ENCODE measurements around the gene MTG2. TPM values are rescaled to one million over a fixed set of nuclear protein-coding genes. Genes with fewer than 3 reads are reported as not detected.

Gene MTG2
- total and polyA plus RNA-seq, 2 of the 4 experiments (the other 2 are of a cell fraction), result 11.5 to 25.2 TPM

DNA sequence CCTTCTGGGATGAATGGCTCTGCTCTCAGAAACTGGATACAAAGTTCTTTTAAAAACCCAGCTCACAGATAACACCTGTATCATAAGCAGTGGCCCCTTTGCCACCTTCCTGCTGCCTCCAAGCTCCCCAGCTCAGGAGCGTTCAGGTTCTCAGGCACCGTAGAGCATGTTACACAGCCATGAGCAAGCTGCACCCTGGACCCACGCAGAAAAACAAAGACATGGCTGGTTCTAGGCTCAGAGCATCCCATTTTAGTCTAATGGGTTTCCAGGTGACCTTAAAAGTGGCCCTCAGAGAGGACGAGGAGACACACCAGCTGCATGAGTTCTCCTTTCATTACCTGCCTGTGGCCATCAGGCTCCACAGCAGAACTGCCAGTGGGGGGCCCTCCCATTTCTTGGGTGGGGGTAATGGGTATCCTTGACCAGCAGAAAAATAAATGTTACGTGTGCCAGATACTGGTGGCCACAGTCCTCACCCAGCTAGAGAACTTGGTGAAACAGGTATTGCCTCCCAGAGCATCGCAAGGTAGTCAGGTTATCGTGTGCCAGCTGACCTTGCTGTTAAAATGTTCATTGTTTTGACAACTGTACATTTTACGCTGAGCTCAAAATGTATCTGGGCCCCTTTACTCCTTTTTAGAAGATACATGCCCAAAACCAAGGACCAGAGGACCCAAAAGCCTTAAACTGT, 47.1 kb upstream of the MTG2 start:
- Histone ChIP-seq H3K18ac (ENCODE audit: low read depth, low read length) (no peak overlapping the region), H3K79me1 (ENCODE audit: low read depth in 1 of 2, low read length in 2 of 2) (peaks cover 15 to 78% of the 10 kb centered on the region in 2 experiments), H3K27me3 (ENCODE audit: control insufficient read depth, insufficient read depth, low read length) (no peaks in the 10 kb centered on the region), H2AFZ (replicated peaks; ENCODE audit: low read length, poor library complexity) (no peak overlapping the region), H3K4me2 (ENCODE audit: low read depth, low read length) (no peak overlapping the region), H3K4me1 (ENCODE audit: control insufficient read depth, insufficient read depth, low read length) (peaks cover 4% of the 10 kb centered on the region; the same call in 1 of the 2 replicates), H4K5ac (ENCODE audit: low read depth, low read length) (no peak overlapping the region), H2BK120ac (ENCODE audit: low read depth, low read length) (no peak overlapping the region), H2BK5ac (ENCODE audit: low read depth, low read length, poor library complexity, severe bottlenecking) (no peak overlapping the region), H3K4me3 (ENCODE audit: insufficient read depth, low read depth, low read length) (no peak overlapping the region), H3K56ac (ENCODE audit: extremely low read depth, insufficient read depth, low read length) (no peak overlapping the region), H4K20me1 (ENCODE audit: insufficient read depth, low read length) (peaks cover 89% of the 10 kb centered on the region), H2AK5ac (ENCODE audit: low read depth, low read length) (no peak overlapping the region), H2BK15ac (ENCODE audit: low read depth, low read length) (no peak overlapping the region), H2BK20ac (ENCODE audit: low read depth, low read length) (no peak overlapping the region), H3K9me3 (ENCODE audit: control insufficient read depth, insufficient read depth, low read length) (no peaks in the 10 kb centered on the region), H3K23ac (ENCODE audit: low read depth, low read length) (no peak overlapping the region), H3K4ac (ENCODE audit: low read depth, low read length) (no peak overlapping the region), H3K9me1 (ENCODE audit: insufficient read depth, low read length) (peaks cover 2% of the 10 kb centered on the region; the same call in 1 of the 2 replicates), H3K27ac (ENCODE audit: insufficient read depth, low read length) (no peak overlapping the region), H4K91ac (ENCODE audit: insufficient read depth, low read depth, low read length) (no peak overlapping the region), H3K14ac (replicated peaks; ENCODE audit: low read depth, low read length) (no peak overlapping the region), H3K36me3 (ENCODE audit: control insufficient read depth, insufficient read depth, low read length) (peaks cover 83% of the 10 kb centered on the region), H2AK9ac (replicated peaks; ENCODE audit: low read depth, low read length, poor library complexity) (no peak overlapping the region), H3K9ac (ENCODE audit: low read depth, low read length) (no peak overlapping the region), H4K8ac (ENCODE audit: low read depth in 2 of 2, low read length in 2 of 2) (no peak overlapping the region)
- no peak for DNase-seq
- 100% methylated on average over 4 of the region's 8 CpGs; no CpG with 5 or more reads in 1 of the 2 experiments for WGBS, 2 experiments (ENCODE audit: extremely low coverage in 2 of 2, insufficient read length in 1 of 2)
- ChIA-PET CTCF (interaction anchor here (0.9 to 1.9 kb wide), 4 partner anchors 72 to 125 kb away, joined by 3 to 8 read pairs (median 4); no protein-coding TSS in a partner anchor), POLR2A (ENCODE audit: unreplicated experiment) (no interaction called here)
- ATAC-seq (ENCODE audit: low read depth), result no peak
- BruUV-seq (replicated peaks), result no TSS peak
- 0 out of 2 replicates have a peak, but pooled peaks have one; percentile 14 for TF ChIP-seq POLR2A (IDR thresholded peaks at IDR 0.05; ENCODE audit: low read depth, low read length)
- TF ChIP-seq MAZ (IDR thresholded peaks at IDR 0.05; ENCODE audit: borderline replicate concordance, low read depth, low read length), result no peak
- dilution Hi-C loops (cut with HindIII; ENCODE audit: low sequenced_read_pairs, unreplicated experiment) (no loop called here), in situ Hi-C loops (cut with MboI; ENCODE audit: low sequenced_read_pairs) (no loop called here), intact Hi-C loops (cut with micrococcal nuclease) (loop anchor here (1.0 kb wide), 2 partner anchors 109 to 124 kb away; no protein-coding TSS in a partner anchor)

All from IMR-90 (cell line).